Large intestine (tissue), 3 donors: Measurements from ENCODE around the gene MB21D2. TPM values are rescaled to one million over a fixed set of nuclear protein-coding genes. Genes with fewer than 3 reads are reported as not detected.

Source experiments
- DNase-seq, 2 donors: peaks; one replicate each; pipeline versions ENCODE4 v3.0.0 to v3.0.0-alpha.2; 2013
- H3K27ac ChIP-seq: one replicate; pipeline ENCODE4 v1.5.1; 2013; ENCODE audit warnings: low read length
- H3K27me3 ChIP-seq: 2 replicates; pipeline ENCODE4 v1.6.1; 2013; ENCODE audit warnings: low read length; ENCODE audit not compliant: control insufficient read depth, insufficient read depth
- H3K36me3 ChIP-seq: 2 replicates; pipeline ENCODE4 v1.6.1; 2013; ENCODE audit warnings: low read length; ENCODE audit not compliant: control insufficient read depth, insufficient read depth
- H3K4me1 ChIP-seq: one replicate; pipeline ENCODE4 v1.6.1; 2013; ENCODE audit warnings: low read length; ENCODE audit not compliant: control insufficient read depth, insufficient read depth
- H3K4me3 ChIP-seq: one replicate; pipeline ENCODE4 v1.5.1; 2013; ENCODE audit warnings: low read length
- H3K9me3 ChIP-seq: one replicate; pipeline ENCODE4 v1.6.1; 2013; ENCODE audit warnings: mild to moderate bottlenecking, low read depth, low read length, moderate library complexity; ENCODE audit not compliant: control insufficient read depth
- WGBS: methylation state at CpG from one replicate; pipeline ENCODE4 v1.1.5; 2013; ENCODE audit warnings: low lambda C conversion rate; ENCODE audit not compliant: insufficient coverage; 5-methylcytosine and 5-hydroxymethylcytosine counted together
- polyA plus RNA-seq: library from polyadenylated mRNA; unstranded; fragments of 120-200 nt; gene quantifications from one replicate; pipeline ENCODE4 v1.2.1, GENCODE V29; 2013

The MB21D2 gene
- polyA plus RNA-seq, 1 donor: 18.3 TPM

GRCh38 chr3:192914848-192915247 is 2.8 kb downstream of the MB21D2 start:
- Histone ChIP-seq H3K9me3 (no peaks in the 10 kb centered on the region), H3K36me3 (no peaks in the 10 kb centered on the region), H3K27me3 (no peaks in the 10 kb centered on the region), H3K27ac (peak overlapping the region; percentile 96), H3K4me3 (no peak overlapping the region), H3K4me1 (peaks cover 8% of the 10 kb centered on the region)
- no CpG with 5 or more reads among the region's 2 CpGs for WGBS
- no peak for DNase-seq

DNA sequence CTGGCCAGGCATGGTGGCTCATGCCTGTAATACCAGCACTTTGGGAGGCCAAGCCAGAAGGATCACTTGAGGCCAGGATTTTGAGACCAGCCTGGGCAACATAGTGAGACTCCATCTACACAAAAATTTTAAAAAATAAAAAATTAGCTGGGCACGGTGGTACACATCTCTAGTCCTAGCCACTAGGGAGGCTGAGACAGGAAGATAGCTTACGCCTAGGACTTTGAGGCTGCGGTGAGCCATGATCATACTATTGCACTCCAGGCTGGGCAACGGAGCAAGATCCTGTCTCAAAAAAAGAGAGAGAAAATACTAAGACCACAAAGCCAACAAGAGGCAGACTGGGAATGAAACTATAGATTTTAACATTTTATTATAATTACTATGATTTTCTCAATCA is 4.1 kb downstream of the MB21D2 start:
- no peaks in the 10 kb centered on the region for H3K9me3 ChIP-seq
- H3K27me3 ChIP-seq: no peaks in the 10 kb centered on the region
- H3K27ac ChIP-seq: peak overlapping the region; percentile 96
- no CpG with 5 or more reads among the region's 4 CpGs for WGBS
- H3K4me1 ChIP-seq: peaks cover 8% of the 10 kb centered on the region
- no peaks in the 10 kb centered on the region for H3K36me3 ChIP-seq
- no peak overlapping the region for H3K4me3 ChIP-seq
- no peak for DNase-seq

DNA sequence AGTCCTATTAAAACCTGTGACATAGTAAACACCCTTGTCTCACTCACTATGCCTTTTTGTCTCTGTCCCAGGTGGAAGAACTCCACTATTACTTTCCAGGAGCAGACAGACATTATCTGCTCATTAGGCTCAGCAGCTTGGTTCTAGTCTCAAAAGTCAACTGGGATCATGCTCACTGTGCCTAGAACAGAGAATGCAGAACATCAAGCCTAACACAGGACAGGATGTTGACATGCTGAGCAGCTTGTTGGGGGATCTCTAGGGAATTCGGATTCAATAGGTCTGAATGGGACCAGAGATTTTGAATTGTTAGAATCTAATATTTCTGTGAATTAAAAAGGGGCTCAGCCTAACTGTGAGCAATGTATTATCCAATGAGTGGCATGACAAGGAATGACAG is 6.4 kb downstream of the MB21D2 start:
- Histone ChIP-seq H3K4me3 (no peak overlapping the region), H3K36me3 (no peaks in the 10 kb centered on the region), H3K9me3 (no peaks in the 10 kb centered on the region), H3K4me1 (peaks cover 17% of the 10 kb centered on the region), H3K27me3 (no peaks in the 10 kb centered on the region), H3K27ac (no peak overlapping the region)
- 80% methylated on average over 1 of the region's 1 CpG for WGBS
- no peak for DNase-seq

GRCh38 chr3:192907784-192908183 is 9.9 kb downstream of the MB21D2 start:
- Histone ChIP-seq H3K4me1 (peaks cover 15% of the 10 kb centered on the region), H3K27me3 (no peaks in the 10 kb centered on the region), H3K36me3 (no peaks in the 10 kb centered on the region), H3K4me3 (no peak overlapping the region), H3K27ac (peak overlapping the region; percentile 13), H3K9me3 (no peaks in the 10 kb centered on the region)
- WGBS: no CpG with 5 or more reads among the region's 4 CpGs
- DNase-seq: peak in 1 of 2 donors; percentile 49

- no peaks in the 10 kb centered on the region for H3K27me3 ChIP-seq
- no peaks in the 10 kb centered on the region for H3K36me3 ChIP-seq
- H3K27ac ChIP-seq: peak overlapping the region; percentile 13
- DNase-seq: no peak
- WGBS: no CpG with 5 or more reads among the region's 1 CpG
- peaks cover 23% of the 10 kb centered on the region for H3K4me1 ChIP-seq
- no peak overlapping the region for H3K4me3 ChIP-seq
- H3K9me3 ChIP-seq: no peaks in the 10 kb centered on the region
Measured at GRCh38 chr3:192906940-192907339, 10.7 kb downstream of the MB21D2 start.

- 63% methylated on average over 1 of the region's 3 CpGs for WGBS
- DNase-seq: peak in 1 of 2 donors; percentile 8
- no peak overlapping the region for H3K27ac ChIP-seq
- peaks cover 30% of the 10 kb centered on the region for H3K4me1 ChIP-seq
- no peaks in the 10 kb centered on the region for H3K27me3 ChIP-seq
- no peaks in the 10 kb centered on the region for H3K9me3 ChIP-seq
- H3K36me3 ChIP-seq: no peaks in the 10 kb centered on the region
- H3K4me3 ChIP-seq: no peak overlapping the region
Measured at GRCh38 chr3:192905980-192906678, 11.5 kb downstream of the MB21D2 start.

GRCh38 chr3:192904632-192905289 is 12.9 kb downstream of the MB21D2 start:
- H3K36me3 ChIP-seq: no peaks in the 10 kb centered on the region
- peaks cover 30% of the 10 kb centered on the region for H3K4me1 ChIP-seq
- DNase-seq: peak in 1 of 2 donors; percentile 1
- no peaks in the 10 kb centered on the region for H3K27me3 ChIP-seq
- H3K4me3 ChIP-seq: no peak overlapping the region
- WGBS: no CpG with 5 or more reads among the region's 10 CpGs
- no peaks in the 10 kb centered on the region for H3K9me3 ChIP-seq
- no peak overlapping the region for H3K27ac ChIP-seq

DNA sequence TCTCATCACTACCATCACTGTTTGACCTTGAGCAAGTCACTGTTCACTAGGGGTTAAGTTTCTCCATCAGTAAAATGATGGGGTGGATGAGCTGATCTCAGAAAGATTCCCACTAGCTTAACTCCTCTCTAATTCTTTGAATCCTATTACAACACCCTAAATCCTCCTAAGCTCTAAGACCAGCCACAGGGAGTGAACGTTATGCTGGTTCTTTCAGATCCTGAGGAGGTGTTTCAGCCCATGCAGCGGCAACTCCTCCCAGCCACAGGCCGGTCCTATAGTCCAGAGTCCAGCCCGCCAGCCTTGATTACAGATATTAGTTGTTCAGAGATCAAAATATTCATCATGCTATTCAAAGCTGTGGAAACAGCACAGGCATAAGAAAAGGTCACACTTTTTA is 15.1 kb downstream of the MB21D2 start:
- Histone ChIP-seq H3K27me3 (no peaks in the 10 kb centered on the region), H3K4me1 (peaks cover 31% of the 10 kb centered on the region), H3K36me3 (no peaks in the 10 kb centered on the region), H3K4me3 (no peak overlapping the region), H3K9me3 (no peaks in the 10 kb centered on the region), H3K27ac (peak overlapping the region; percentile 72)
- WGBS: no CpG with 5 or more reads among the region's 4 CpGs
- peak; percentile 72 to 87 for DNase-seq

DNA sequence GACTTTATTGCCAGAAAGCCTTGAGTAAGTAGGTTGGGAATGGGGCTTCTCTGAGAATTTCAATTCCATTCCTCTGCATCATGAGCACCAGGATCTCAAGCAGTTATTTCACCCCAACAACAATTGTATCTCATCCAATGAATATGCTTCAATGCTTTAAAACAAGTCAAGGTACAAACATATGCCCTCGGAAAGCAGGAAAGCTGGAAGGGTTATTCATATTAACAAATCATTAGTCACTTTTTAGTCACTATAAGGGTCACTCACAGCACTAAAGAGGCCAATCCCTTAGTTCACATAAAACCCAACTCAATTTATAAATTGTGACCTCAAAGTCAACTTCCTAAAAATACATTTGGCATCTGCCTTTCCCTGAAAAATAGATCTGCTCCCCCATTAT is 16.2 kb downstream of the MB21D2 start:
- Histone ChIP-seq H3K9me3 (no peaks in the 10 kb centered on the region), H3K27me3 (no peaks in the 10 kb centered on the region), H3K27ac (peak overlapping the region; percentile 72), H3K4me3 (no peak overlapping the region), H3K36me3 (no peaks in the 10 kb centered on the region), H3K4me1 (peaks cover 33% of the 10 kb centered on the region)
- no peak for DNase-seq
- no CpG with 5 or more reads among the region's 1 CpG for WGBS

DNA sequence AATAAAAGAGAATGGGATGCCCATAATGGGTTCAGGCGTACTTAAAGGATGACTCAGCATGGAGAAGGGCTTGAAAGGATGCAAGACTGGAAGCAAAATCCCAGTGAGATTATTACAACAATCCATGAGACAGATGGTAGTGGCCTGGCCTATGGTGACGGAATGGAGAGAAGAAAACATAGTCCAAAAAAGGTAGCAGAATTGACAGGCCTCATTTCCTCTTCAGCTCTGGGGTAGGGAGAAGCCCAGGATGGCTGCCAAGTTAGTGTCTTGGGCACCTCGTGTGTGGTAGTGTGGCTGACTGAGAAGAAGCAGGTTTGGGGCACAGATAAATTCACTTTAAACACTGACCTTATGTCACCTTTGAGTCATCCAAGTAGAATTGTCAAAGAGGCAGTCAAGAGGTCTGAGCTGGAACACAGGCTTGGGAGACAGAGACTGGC is 18.1 kb downstream of the MB21D2 start:
- WGBS: 100% methylated on average over 1 of the region's 3 CpGs
- no peak overlapping the region for H3K4me3 ChIP-seq

More for the DNA sequence above, 18.1 kb downstream of the MB21D2 start:
- Histone ChIP-seq H3K36me3 (no peaks in the 10 kb centered on the region), H3K27ac (no peak overlapping the region), H3K9me3 (no peaks in the 10 kb centered on the region), H3K27me3 (no peaks in the 10 kb centered on the region), H3K4me1 (peaks cover 46% of the 10 kb centered on the region)
- DNase-seq: no peak
